Caco-2 (cell line): ENCODE results near the gene TM4SF18. TPM values are rescaled to one million over a fixed set of nuclear protein-coding genes. Genes with fewer than 3 reads are reported as not detected.

Experiments
- BruUV-seq: library from RNA; stranded (reverse); fragments of 400-500 nt; replicated peaks from 2 replicates; lab custom pipeline; 2021; lab: Mats Ljungman, UMichigan
- CTCF ChIA-PET: fragments of 300-600 bp; sonication (Branson Sonifier 250); formaldehyde crosslinking; loops from one replicate; lab custom pipeline; 2022; ENCODE audit warnings: antibody characterized with exemption; lab: Charles Lee
- POLR2A ChIA-PET: fragments of 300-600 bp; sonication (Branson Sonifier 250); formaldehyde crosslinking; loops from one replicate; lab custom pipeline; 2022; ENCODE audit warnings: antibody characterized with exemption; lab: Charles Lee
- DNase-seq, 2 experiments: peaks; one replicate each; pipeline versions ENCODE4 v3.0.0 to v3.0.0-alpha.2; 2020 to 2022
- H3K27me3 ChIP-seq: replicated peaks from 2 replicates; pipeline ENCODE4 v1.6.0; 2011; ENCODE audit warnings: low read length; ENCODE audit not compliant: control insufficient read depth, insufficient read depth
- H3K36me3 ChIP-seq: 2 replicates; pipeline ENCODE4 v1.5.1; 2011; ENCODE audit warnings: low read length; ENCODE audit not compliant: control insufficient read depth, insufficient read depth
- H3K4me1 ChIP-seq: fragments of 250-450 bp; sonication (Bioruptor Pico); 2 replicates; pipeline ENCODE4 v1.5.1; 2020; ENCODE audit warnings: mild to moderate bottlenecking
- H3K4me3 ChIP-seq: 2 replicates; pipeline ENCODE4 v1.5.1; 2011; ENCODE audit warnings: low read depth, mild to moderate bottlenecking, control low read depth, low read length
- H3K9me3 ChIP-seq: fragments of 250-450 bp; sonication (Bioruptor Pico); 2 replicates; pipeline ENCODE4 v1.5.1; 2020; ENCODE audit warnings: mild to moderate bottlenecking, moderate library complexity
- H3K27ac Mint-ChIP-seq: one replicate; pipeline ENCODE4 v1.8.0; 2022; ENCODE audit warnings: mixed read lengths; ENCODE audit not compliant: unreplicated experiment
- H3K27me3 Mint-ChIP-seq: one replicate; pipeline ENCODE4 v1.8.0; 2022; ENCODE audit warnings: mixed read lengths; ENCODE audit not compliant: insufficient read depth, unreplicated experiment
- H3K36me3 Mint-ChIP-seq: one replicate; pipeline ENCODE4 v1.8.0; 2022; ENCODE audit warnings: mild to moderate bottlenecking, mixed read lengths; ENCODE audit not compliant: insufficient read depth, unreplicated experiment
- H3K4me1 Mint-ChIP-seq: one replicate; pipeline ENCODE4 v1.8.0; 2022; ENCODE audit warnings: low read depth, mixed read lengths; ENCODE audit not compliant: unreplicated experiment
- H3K4me3 Mint-ChIP-seq: one replicate; pipeline ENCODE4 v1.8.0; 2022; ENCODE audit warnings: mild to moderate bottlenecking, moderate library complexity, mixed read lengths; ENCODE audit not compliant: unreplicated experiment
- H3K9me3 Mint-ChIP-seq: one replicate; pipeline ENCODE4 v1.8.0; 2022; ENCODE audit warnings: mixed read lengths; ENCODE audit not compliant: unreplicated experiment
- intact Hi-C: fragments of 100-400 bp; cut with micrococcal nuclease; formaldehyde crosslinking; loops from one replicate; pipeline ENCODE4 v1.10.0; 2022; ENCODE audit not compliant: unreplicated experiment
- total RNA-seq: library from RNA; stranded (reverse); gene quantifications from 2 replicates; pipeline ENCODE4 v1.2.3, GENCODE V29; 2022
- TF ChIP-seq, protein P1 (sequence below), 2 experiments: fragments of 200-600 bp in 1 of 2; IDR thresholded peaks; 1 replicate in 1 of 2; 2 replicates in 1 of 2; pipeline versions ENCODE4 v1.5.1 to v1.8.0; 2011 to 2022; ENCODE audit warnings: antibody characterized with exemption in 1 of 2, control low read depth in 1 of 2, inconsistent platforms in 1 of 2, low read depth in 1 of 2, low read length in 1 of 2, mild to moderate bottlenecking in 1 of 2, moderate library complexity in 1 of 2; ENCODE audit not compliant: insufficient read depth in 1 of 2, severe bottlenecking in 1 of 2, unreplicated experiment in 1 of 2

TM4SF18 gene
- total RNA-seq, 1 experiment from 2014 or later = not detected

DNA sequence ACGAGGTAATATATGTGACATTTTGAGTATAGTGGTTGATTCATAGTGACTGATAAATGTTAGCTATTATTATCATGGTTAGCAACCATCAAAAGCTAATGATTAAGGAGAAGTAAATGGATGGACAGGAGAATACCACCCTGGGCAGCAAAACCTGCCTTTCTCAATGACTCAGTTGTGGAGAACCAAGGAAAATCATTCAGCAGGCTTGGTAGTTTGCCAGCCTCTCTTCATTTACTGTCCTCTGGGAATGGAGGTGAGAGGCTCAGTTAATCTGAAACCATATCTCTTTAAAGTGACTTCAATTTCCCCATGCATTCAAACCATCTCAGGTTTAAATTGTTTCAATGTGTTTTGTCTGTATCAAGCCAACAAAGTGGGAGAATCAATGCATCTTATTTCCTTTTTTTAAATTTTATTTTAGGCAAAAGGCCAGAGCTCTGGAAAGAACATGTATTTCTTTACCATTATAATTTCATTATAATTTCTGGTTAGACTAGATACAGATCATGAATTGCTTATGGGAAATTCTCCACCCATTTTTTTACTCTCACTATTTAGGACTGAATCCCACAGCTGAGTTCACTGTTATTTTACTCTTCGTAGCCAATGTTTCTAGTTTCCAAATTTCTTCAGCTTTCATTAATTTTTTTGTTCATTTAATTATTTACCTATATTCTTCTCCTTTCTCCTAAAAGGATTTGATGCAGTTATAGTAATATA lies 2.7 kb downstream of the TM4SF18 start:
- Mint-ChIP-seq H3K27me3 (no peaks in the 10 kb centered on the region), H3K36me3 (no peaks in the 10 kb centered on the region), H3K27ac (no peak overlapping the region), H3K4me1 (no peaks in the 10 kb centered on the region), H3K4me3 (no peak overlapping the region), H3K9me3 (no peaks in the 10 kb centered on the region)
- H3K9me3 ChIP-seq = no peaks in the 10 kb centered on the region
- TF ChIP-seq, protein P1, sequence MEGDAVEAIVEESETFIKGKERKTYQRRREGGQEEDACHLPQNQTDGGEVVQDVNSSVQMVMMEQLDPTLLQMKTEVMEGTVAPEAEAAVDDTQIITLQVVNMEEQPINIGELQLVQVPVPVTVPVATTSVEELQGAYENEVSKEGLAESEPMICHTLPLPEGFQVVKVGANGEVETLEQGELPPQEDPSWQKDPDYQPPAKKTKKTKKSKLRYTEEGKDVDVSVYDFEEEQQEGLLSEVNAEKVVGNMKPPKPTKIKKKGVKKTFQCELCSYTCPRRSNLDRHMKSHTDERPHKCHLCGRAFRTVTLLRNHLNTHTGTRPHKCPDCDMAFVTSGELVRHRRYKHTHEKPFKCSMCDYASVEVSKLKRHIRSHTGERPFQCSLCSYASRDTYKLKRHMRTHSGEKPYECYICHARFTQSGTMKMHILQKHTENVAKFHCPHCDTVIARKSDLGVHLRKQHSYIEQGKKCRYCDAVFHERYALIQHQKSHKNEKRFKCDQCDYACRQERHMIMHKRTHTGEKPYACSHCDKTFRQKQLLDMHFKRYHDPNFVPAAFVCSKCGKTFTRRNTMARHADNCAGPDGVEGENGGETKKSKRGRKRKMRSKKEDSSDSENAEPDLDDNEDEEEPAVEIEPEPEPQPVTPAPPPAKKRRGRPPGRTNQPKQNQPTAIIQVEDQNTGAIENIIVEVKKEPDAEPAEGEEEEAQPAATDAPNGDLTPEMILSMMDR (IDR thresholded peaks at IDR 0.05; ENCODE audit: insufficient read depth in 1 of 2, low read depth in 1 of 2, low read length in 1 of 2, severe bottlenecking in 1 of 2, unreplicated experiment in 1 of 2) = no peak
- POLR2A ChIA-PET = no interaction called here
- CTCF ChIA-PET = interaction anchor here (0.6 kb wide), 1 partner anchor 22 kb away, joined by 3 read pairs; no protein-coding TSS in a partner anchor
- intact Hi-C loops = no loop called here
- no peak overlapping the region for H3K4me3 ChIP-seq
- H3K36me3 ChIP-seq = no peaks in the 10 kb centered on the region
- no peaks in the 10 kb centered on the region for H3K27me3 ChIP-seq
- BruUV-seq = no TSS peak
- H3K4me1 ChIP-seq = no peaks in the 10 kb centered on the region
- no peak for DNase-seq

DNA sequence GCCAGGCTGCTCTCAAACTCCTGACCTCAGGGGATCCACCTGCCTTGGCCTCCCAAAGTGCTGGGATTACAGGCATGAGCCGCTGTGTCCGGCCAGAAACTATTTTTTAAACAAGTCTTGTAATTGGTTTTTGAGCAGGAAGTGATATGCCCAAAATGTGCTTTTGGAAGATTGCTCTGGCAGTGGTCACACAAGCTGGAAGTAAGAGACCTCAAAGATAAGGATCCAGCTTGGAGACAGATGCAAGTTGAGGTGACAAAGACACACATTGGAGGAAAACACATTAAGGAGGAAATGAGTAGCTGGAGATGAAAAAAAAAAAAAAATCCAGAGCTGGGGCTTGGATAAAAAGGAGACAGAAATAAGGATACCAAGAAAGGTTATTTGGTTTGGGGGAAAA lies 6.3 kb downstream of the TM4SF18 start:
- H3K27me3 Mint-ChIP-seq = no peaks in the 10 kb centered on the region
- no peak overlapping the region for H3K27ac Mint-ChIP-seq
- CTCF ChIA-PET = interaction anchor here (0.6 kb wide), 1 partner anchor 331 kb away, joined by 3 read pairs; the partner anchor contains the start of gene WWTR1
- no peak overlapping the region for H3K4me3 Mint-ChIP-seq
- no TSS peak for BruUV-seq
- TF ChIP-seq, protein P1 (IDR thresholded peaks at IDR 0.05; ENCODE audit: insufficient read depth in 1 of 2, low read depth in 1 of 2, low read length in 1 of 2, severe bottlenecking in 1 of 2, unreplicated experiment in 1 of 2) = no peak
- POLR2A ChIA-PET = no interaction called here
- H3K36me3 Mint-ChIP-seq = no peaks in the 10 kb centered on the region
- Histone ChIP-seq H3K36me3 (no peaks in the 10 kb centered on the region), H3K4me1 (no peaks in the 10 kb centered on the region), H3K27me3 (no peaks in the 10 kb centered on the region), H3K4me3 (no peak overlapping the region), H3K9me3 (no peaks in the 10 kb centered on the region)
- DNase-seq = no peak
- intact Hi-C loops = no loop called here
- H3K9me3 Mint-ChIP-seq = no peaks in the 10 kb centered on the region
- no peaks in the 10 kb centered on the region for H3K4me1 Mint-ChIP-seq

DNA sequence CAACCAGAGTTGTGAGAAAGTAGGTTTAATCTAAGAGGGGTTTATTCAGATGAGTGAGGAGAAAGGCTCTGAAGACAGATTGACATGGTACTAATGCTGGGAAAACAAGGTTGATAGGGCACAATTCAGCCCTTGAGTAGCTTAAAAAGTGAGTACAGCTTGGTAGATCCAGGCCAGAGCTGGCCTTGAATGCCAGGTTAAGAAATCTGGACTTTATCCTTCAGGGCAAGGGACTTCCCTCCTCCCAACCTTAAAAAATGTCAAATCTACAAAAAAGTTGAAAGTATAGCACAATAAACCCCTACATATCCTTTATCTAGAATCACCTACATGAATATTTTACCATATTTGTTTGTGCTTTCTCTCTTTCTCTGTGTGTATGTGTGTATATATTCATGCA lies 7.9 kb downstream of the TM4SF18 start:
- Mint-ChIP-seq H3K27me3 (no peaks in the 10 kb centered on the region), H3K4me3 (no peak overlapping the region), H3K4me1 (no peaks in the 10 kb centered on the region), H3K36me3 (no peaks in the 10 kb centered on the region), H3K9me3 (no peaks in the 10 kb centered on the region), H3K27ac (no peak overlapping the region)
- ChIA-PET CTCF (interaction anchor here (1.6 kb wide), 1 partner anchor 26 kb away, joined by 4 read pairs; no protein-coding TSS in a partner anchor), POLR2A (no interaction called here)
- Histone ChIP-seq H3K4me1 (no peaks in the 10 kb centered on the region), H3K27me3 (no peaks in the 10 kb centered on the region), H3K9me3 (no peaks in the 10 kb centered on the region), H3K4me3 (no peak overlapping the region), H3K36me3 (no peaks in the 10 kb centered on the region)
- BruUV-seq = no TSS peak
- intact Hi-C loops = no loop called here
- TF ChIP-seq, protein P1 (IDR thresholded peaks at IDR 0.05; ENCODE audit: insufficient read depth in 1 of 2, low read depth in 1 of 2, low read length in 1 of 2, severe bottlenecking in 1 of 2, unreplicated experiment in 1 of 2) = no peak
- no peak for DNase-seq
